NCI-H1694 treated with DMSO at 0.1 percent for 48 hours (cell line): ENCODE data around the gene CHMP2A.

Experiments used
- DNase-seq: peaks from one replicate; lab custom pipeline; 2025; lab: John Stamatoyannopoulos, UW

Gene CHMP2A

GRCh38 chr19:58569943-58570670, 15.2 kb upstream of the CHMP2A start:
- DNase-seq: no peak

- DNase-seq: no peak
These were observed 14.5 kb upstream of the CHMP2A start for GRCh38 chr19:58569191-58569942.

GRCh38 chr19:58568453-58569130, 13.7 kb upstream of the CHMP2A start:
- no peak for DNase-seq

- DNase-seq: no peak
These were observed 12.1 kb upstream of the CHMP2A start for GRCh38 chr19:58566989-58567388.

GRCh38 chr19:58563823-58564222, 8.9 kb upstream of the CHMP2A start:
- no peak for DNase-seq

GRCh38 chr19:58563034-58563573, 8.2 kb upstream of the CHMP2A start:
- DNase-seq: no peak

- no peak for DNase-seq
These were observed 7.5 kb upstream of the CHMP2A start for GRCh38 chr19:58562122-58563033.

GRCh38 chr19:58561373-58562121, 6.6 kb upstream of the CHMP2A start:
- no peak for DNase-seq

- DNase-seq: no peak
These were observed 6.0 kb upstream of the CHMP2A start for GRCh38 chr19:58560921-58561320.

GRCh38 chr19:58560007-58560887, 5.3 kb upstream of the CHMP2A start:
- no peak for DNase-seq

- DNase-seq: no peak
These were observed 4.5 kb upstream of the CHMP2A start for GRCh38 chr19:58559275-58560006.

- no peak for DNase-seq
These were observed 3.8 kb upstream of the CHMP2A start for GRCh38 chr19:58558623-58559274.

- DNase-seq: no peak
These were observed 3.2 kb upstream of the CHMP2A start, which contains the start of gene UBE2M for GRCh38 chr19:58558066-58558622. UBE2M (minus strand) TSS chr19:58558611; CDS start chr19:58558381, 230 bp downstream.

GRCh38 chr19:58557221-58558065, 2.5 kb upstream of the CHMP2A start:
- no peak for DNase-seq

- DNase-seq: no peak
These were observed 1.8 kb upstream of the CHMP2A start for GRCh38 chr19:58556622-58557220.

GRCh38 chr19:58555920-58556621, 1.2 kb upstream of the CHMP2A start:
- no peak for DNase-seq
